K562 (cell line): ENCODE results near the gene HFE. TPM values are rescaled to one million over a fixed set of nuclear protein-coding genes. Genes with fewer than 3 reads are reported as not detected.

ENCODE experiments used
- BRD9 ChIP-seq: fragments of 450-650 bp; IDR thresholded peaks from 2 replicates; pipeline ENCODE4 v1.6.1; 2018; ENCODE audit warnings: low read depth; ENCODE audit not compliant: partially characterized antibody
- GATAD2A ChIP-seq: fragments of 450-650 bp; IDR thresholded peaks from 2 replicates; pipeline ENCODE4 v1.6.1; 2017
- LEF1 ChIP-seq: fragments of 450-650 bp; IDR thresholded peaks from 2 replicates; pipeline ENCODE4 v1.6.1; 2016; ENCODE audit warnings: mild to moderate bottlenecking
- MTA2 ChIP-seq: fragments of 450-650 bp; IDR thresholded peaks from 2 replicates; pipeline ENCODE4 v1.6.1; 2016; ENCODE audit warnings: low read depth
- POLR2H ChIP-seq: IDR thresholded peaks from 2 replicates; pipeline ENCODE4 v1.6.1; 2016; ENCODE audit warnings: missing genetic modification characterization, low read depth, mild to moderate bottlenecking, control low read depth, missing compliant biosample characterization, moderate library complexity
- SMAD2 ChIP-seq: fragments of 150-350 bp; IDR thresholded peaks from 2 replicates; pipeline ENCODE4 v1.6.1; 2014; ENCODE audit warnings: low read depth, mild to moderate bottlenecking, low read length
- ZNF143 ChIP-seq: sonication (generic); formaldehyde crosslinking; IDR thresholded peaks from 2 replicates; pipeline ENCODE4 v1.9.0; 2022; ENCODE audit warnings: mild to moderate bottlenecking, missing genetic modification reagents
- ZNF239 ChIP-seq: fragments of 250-450 bp; sonication (Bioruptor Pico); IDR thresholded peaks from 2 replicates; pipeline ENCODE4 v1.4.0; 2020; ENCODE audit warnings: mild to moderate bottlenecking
- ZNF57 ChIP-seq: fragments of 450-650 bp; formaldehyde crosslinking; IDR thresholded peaks from 2 replicates; pipeline ENCODE4 v1.4.0; 2020; ENCODE audit warnings: mild to moderate bottlenecking, moderate library complexity
- ZNF830 ChIP-seq: fragments of 250-450 bp; sonication (Bioruptor Pico); IDR thresholded peaks from 2 replicates; pipeline ENCODE4 v1.5.0; 2021; ENCODE audit warnings: mild to moderate bottlenecking
- polyA plus RNA-seq, 8 experiments: library from polyadenylated mRNA; depleted of rRNA in 4 of 8; stranded (reverse) in 5 of 8; unstranded in 3 of 8; fragments of >200 nt; fragmentation: Nextera tagmentation in 2 of 8; fragmentation: Illumina TruSeq in 1 of 8; extraction: Ambion mirVana in 2 of 8; extraction: Trizol in 1 of 8; gene quantifications; 2 replicates each; pipeline versions ENCODE4 v1.2.1 to v1.2.3, GENCODE V29; 2011 to 2014; ENCODE audit warnings: inconsistent platforms in 1 of 8, missing spikeins in 1 of 8
- total RNA-seq, 7 experiments: library from RNA; depleted of rRNA in 6 of 7; stranded (reverse); fragments of >200 nt in 6 of 7; fragmentation: Illumina TruSeq in 2 of 7; extraction: Trizol in 2 of 7; gene quantifications; 2 replicates each; pipeline versions ENCODE4 v1.2.1 to v1.2.3, GENCODE V29; 2011 to 2021; ENCODE audit warnings: low replicate concordance in 1 of 7
- TF ChIP-seq, protein P1 (sequence below): fragments of 250-450 bp; sonication (Bioruptor Pico); IDR thresholded peaks from 2 replicates; pipeline ENCODE4 v1.5.0; 2021; ENCODE audit warnings: mild to moderate bottlenecking, borderline replicate concordance
- TF ChIP-seq, protein P2 (sequence below): fragments of 250-450 bp; sonication (Bioruptor Pico); IDR thresholded peaks from 2 replicates; pipeline ENCODE4 v1.5.0; 2021; ENCODE audit warnings: mild to moderate bottlenecking, moderate library complexity
- TF ChIP-seq, protein P3 (sequence below): sonication (generic); formaldehyde crosslinking; IDR thresholded peaks from 2 replicates; pipeline ENCODE4 v1.9.0; 2022; ENCODE audit warnings: mild to moderate bottlenecking, missing genetic modification reagents
- TF ChIP-seq, protein P4 (sequence below): fragments of 450-650 bp; formaldehyde crosslinking; conservative IDR thresholded peaks from 2 replicates; pipeline ENCODE4 v1.4.0; 2022; ENCODE audit warnings: mild to moderate bottlenecking, missing genetic modification characterization
- TF ChIP-seq, protein P5 (sequence below): fragments of 450-650 bp; IDR thresholded peaks from 2 replicates; pipeline ENCODE4 v1.6.1; 2016; ENCODE audit warnings: low read depth, mild to moderate bottlenecking, moderate library complexity
- TF ChIP-seq, protein P6 (sequence below): IDR thresholded peaks from 2 replicates; pipeline ENCODE4 v1.6.1; 2016; ENCODE audit warnings: missing genetic modification characterization, missing compliant biosample characterization
- TF ChIP-seq, protein P7 (sequence below): fragments of 450-650 bp; IDR thresholded peaks from 2 replicates; pipeline ENCODE4 v1.6.1; 2016; ENCODE audit warnings: mild to moderate bottlenecking

Gene HFE
- total and polyA plus RNA-seq, 9 of the 15 experiments (the other 6 are each of a cell fraction or from before 2014, with no cell fraction given), result 0.14 to 1.2 (median 0.76) TPM

DNA sequence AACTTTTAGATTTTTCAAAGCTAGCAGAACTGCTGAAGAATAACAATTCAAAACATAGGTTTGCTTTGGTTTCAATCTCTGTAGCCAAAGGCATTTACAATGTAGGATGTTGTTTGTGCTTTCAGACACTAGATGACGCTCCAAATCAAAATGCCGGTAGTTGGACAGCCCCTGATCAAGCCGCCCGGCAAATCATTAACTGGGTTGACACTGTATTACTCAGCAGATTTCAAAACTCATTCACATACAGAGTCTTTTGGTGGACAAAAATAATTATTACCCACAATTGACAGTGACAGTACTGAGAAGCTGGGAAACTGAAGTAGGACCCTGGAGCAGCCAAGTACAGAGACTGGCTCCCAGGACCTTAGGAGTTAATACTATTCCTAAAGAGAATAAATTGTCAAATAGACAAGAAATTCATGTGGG, 21.3 kb upstream of the HFE start (continued):
- TF ChIP-seq, protein P1, sequence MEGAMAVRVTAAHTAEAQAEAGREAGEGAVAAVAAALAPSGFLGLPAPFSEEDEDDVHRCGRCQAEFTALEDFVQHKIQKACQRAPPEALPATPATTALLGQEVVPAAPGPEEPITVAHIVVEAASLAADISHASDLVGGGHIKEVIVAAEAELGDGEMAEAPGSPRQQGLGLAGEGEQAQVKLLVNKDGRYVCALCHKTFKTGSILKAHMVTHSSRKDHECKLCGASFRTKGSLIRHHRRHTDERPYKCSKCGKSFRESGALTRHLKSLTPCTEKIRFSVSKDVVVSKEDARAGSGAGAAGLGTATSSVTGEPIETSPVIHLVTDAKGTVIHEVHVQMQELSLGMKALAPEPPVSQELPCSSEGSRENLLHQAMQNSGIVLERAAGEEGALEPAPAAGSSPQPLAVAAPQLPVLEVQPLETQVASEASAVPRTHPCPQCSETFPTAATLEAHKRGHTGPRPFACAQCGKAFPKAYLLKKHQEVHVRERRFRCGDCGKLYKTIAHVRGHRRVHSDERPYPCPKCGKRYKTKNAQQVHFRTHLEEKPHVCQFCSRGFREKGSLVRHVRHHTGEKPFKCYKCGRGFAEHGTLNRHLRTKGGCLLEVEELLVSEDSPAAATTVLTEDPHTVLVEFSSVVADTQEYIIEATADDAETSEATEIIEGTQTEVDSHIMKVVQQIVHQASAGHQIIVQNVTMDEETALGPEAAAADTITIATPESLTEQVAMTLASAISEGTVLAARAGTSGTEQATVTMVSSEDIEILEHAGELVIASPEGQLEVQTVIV (CRISPR knock-in tag), result no peak
- TF ChIP-seq ZNF830 (CRISPR knock-in tag) (no peak), GATAD2A (no peak), MTA2 (no peak), ZNF143 (no peak), BRD9 (peak; percentile 49), POLR2H (tag) (peak; percentile 34; the same call in 1 of the 2 replicates), ZNF57 (CRISPR knock-in tag) (no peak), LEF1 (no peak), ZNF239 (CRISPR knock-in tag) (no peak), SMAD2 (no peak)
- TF ChIP-seq, protein P2, sequence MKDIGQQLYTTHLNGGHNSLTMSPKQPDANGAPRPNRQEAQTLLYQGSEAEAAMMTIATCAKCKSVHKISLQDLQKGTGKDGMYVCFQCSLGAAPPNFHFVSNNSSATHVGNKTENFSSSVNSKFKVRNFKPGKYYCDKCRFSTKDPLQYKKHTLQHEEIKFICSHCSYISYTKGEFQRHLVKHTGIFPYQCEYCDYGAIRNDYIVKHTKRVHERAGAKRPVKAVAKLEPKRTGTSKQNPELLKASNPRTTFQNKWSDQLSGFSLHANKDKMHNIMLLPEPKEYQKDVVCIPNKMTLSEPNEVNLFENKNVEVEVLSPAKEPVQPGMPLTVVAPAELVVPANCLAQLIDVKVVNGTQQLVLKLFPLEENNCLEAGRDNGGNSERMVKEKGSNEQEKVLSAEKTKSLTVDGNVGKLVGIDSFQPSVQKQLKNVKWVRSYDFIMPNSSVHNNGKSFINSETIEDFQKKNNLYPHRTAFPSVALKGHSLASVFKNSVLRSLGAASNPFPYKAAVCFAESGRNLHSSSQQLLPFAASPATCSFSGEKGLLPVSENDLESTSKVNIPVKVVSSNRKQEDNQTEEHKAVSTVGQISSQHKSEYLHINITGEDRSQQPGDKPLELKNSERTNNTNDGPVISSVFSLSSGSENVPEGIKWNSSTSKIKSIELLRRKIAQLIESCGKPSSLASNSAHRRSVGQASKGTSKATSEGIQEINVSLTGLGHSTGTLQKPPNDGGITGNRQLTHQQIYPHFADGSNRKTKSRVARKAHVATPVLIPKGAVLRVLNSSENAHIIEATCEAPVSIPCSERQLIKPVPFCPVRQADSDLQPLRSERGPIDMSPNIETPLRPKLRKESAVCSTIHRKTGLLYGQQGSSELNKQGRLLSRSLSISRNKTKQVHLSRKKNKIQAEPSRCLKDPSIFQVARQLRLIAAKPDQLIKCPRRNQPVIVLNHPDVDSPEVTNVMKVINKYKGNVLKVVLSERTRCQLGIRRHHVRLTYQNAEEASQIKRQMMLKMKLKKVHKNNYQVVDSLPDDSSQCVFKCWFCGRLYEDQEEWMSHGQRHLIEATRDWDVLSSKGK (CRISPR knock-in tag), result no peak
- TF ChIP-seq, protein P3, sequence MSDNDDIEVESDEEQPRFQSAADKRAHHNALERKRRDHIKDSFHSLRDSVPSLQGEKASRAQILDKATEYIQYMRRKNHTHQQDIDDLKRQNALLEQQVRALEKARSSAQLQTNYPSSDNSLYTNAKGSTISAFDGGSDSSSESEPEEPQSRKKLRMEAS, result no peak
- TF ChIP-seq, protein P4, sequence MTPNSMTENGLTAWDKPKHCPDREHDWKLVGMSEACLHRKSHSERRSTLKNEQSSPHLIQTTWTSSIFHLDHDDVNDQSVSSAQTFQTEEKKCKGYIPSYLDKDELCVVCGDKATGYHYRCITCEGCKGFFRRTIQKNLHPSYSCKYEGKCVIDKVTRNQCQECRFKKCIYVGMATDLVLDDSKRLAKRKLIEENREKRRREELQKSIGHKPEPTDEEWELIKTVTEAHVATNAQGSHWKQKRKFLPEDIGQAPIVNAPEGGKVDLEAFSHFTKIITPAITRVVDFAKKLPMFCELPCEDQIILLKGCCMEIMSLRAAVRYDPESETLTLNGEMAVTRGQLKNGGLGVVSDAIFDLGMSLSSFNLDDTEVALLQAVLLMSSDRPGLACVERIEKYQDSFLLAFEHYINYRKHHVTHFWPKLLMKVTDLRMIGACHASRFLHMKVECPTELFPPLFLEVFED (CRISPR knock-in tag), result no peak
- TF ChIP-seq, protein P5, sequence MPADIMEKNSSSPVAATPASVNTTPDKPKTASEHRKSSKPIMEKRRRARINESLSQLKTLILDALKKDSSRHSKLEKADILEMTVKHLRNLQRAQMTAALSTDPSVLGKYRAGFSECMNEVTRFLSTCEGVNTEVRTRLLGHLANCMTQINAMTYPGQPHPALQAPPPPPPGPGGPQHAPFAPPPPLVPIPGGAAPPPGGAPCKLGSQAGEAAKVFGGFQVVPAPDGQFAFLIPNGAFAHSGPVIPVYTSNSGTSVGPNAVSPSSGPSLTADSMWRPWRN, result no peak
- TF ChIP-seq, protein P6, sequence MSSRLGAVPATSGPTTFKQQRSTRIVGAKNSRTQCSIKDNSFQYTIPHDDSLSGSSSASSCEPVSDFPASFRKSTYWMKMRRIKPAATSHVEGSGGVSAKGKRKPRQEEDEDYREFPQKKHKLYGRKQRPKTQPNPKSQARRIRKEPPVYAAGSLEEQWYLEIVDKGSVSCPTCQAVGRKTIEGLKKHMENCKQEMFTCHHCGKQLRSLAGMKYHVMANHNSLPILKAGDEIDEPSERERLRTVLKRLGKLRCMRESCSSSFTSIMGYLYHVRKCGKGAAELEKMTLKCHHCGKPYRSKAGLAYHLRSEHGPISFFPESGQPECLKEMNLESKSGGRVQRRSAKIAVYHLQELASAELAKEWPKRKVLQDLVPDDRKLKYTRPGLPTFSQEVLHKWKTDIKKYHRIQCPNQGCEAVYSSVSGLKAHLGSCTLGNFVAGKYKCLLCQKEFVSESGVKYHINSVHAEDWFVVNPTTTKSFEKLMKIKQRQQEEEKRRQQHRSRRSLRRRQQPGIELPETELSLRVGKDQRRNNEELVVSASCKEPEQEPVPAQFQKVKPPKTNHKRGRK (tag), result no peak
- TF ChIP-seq, protein P7, sequence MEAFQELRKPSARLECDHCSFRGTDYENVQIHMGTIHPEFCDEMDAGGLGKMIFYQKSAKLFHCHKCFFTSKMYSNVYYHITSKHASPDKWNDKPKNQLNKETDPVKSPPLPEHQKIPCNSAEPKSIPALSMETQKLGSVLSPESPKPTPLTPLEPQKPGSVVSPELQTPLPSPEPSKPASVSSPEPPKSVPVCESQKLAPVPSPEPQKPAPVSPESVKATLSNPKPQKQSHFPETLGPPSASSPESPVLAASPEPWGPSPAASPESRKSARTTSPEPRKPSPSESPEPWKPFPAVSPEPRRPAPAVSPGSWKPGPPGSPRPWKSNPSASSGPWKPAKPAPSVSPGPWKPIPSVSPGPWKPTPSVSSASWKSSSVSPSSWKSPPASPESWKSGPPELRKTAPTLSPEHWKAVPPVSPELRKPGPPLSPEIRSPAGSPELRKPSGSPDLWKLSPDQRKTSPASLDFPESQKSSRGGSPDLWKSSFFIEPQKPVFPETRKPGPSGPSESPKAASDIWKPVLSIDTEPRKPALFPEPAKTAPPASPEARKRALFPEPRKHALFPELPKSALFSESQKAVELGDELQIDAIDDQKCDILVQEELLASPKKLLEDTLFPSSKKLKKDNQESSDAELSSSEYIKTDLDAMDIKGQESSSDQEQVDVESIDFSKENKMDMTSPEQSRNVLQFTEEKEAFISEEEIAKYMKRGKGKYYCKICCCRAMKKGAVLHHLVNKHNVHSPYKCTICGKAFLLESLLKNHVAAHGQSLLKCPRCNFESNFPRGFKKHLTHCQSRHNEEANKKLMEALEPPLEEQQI, result 0 out of 2 replicates have a peak, but pooled peaks have one; percentile 21
